ENCODE results near the gene LMOD1. TPM values are rescaled to one million over a fixed set of nuclear protein-coding genes. Genes with fewer than 3 reads are reported as not detected.

The LMOD1 gene
- polyA plus RNA-seq, 3 donors, result not detected

DNA sequence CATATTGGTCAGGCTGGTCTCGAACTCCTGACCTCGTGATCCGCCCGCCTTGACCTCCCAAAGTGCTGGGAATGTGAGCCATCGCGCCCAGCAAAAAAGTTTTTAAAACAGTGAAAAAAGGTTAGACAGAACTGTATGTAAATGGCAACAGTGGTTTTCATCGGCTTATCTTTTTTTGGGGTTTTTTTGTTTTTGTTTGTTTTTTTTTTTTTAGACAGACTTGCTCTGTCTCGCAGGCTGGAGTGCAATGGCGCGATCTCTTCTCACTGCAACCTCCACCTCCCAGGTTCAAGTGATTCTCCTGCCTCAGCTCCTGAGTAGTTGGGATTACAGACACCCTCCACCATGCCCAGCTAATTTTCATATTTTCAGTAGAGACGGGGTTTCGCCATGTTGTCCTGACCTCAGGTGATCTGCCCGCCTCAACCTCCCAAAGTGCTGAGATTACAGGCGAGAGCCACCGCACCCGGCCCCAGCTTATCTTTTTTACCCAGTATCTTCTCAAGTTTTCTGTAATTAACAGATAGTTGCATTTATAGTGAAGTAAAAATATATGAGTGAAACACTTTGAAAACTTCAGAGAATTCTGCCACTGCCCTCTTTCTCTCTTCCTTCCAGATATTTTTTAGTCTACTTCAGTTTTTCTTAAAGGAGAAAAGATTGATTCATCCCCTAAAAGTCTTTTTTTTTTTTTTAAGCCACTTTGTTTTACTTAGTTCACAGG lies 22.0 kb upstream of the LMOD1 start:
- TF ChIP-seq, protein P1, sequence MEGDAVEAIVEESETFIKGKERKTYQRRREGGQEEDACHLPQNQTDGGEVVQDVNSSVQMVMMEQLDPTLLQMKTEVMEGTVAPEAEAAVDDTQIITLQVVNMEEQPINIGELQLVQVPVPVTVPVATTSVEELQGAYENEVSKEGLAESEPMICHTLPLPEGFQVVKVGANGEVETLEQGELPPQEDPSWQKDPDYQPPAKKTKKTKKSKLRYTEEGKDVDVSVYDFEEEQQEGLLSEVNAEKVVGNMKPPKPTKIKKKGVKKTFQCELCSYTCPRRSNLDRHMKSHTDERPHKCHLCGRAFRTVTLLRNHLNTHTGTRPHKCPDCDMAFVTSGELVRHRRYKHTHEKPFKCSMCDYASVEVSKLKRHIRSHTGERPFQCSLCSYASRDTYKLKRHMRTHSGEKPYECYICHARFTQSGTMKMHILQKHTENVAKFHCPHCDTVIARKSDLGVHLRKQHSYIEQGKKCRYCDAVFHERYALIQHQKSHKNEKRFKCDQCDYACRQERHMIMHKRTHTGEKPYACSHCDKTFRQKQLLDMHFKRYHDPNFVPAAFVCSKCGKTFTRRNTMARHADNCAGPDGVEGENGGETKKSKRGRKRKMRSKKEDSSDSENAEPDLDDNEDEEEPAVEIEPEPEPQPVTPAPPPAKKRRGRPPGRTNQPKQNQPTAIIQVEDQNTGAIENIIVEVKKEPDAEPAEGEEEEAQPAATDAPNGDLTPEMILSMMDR (IDR thresholded peaks at IDR 0.05), result no peak
- Mint-ChIP-seq H3K4me3 (no peak overlapping the region), H3K9me3 (peaks cover 0 to 2% (median 0%) of the 10 kb centered on the region in 7 donors), H3K36me3 (peaks cover 60 to 74% of the 10 kb centered on the region in 2 donors), H3K27me3 (ENCODE audit: low read depth in 3 of 3) (peaks cover 0 to 1% (median 0%) of the 10 kb centered on the region in 3 donors), H3K4me1 (peaks cover 1% of the 10 kb centered on the region), H3K27ac (peak overlapping the region in 1 of 7 donors; percentile 15)
- intact Hi-C loops (cut with micrococcal nuclease), result no loop called here
- Histone ChIP-seq H3K4me1 (ENCODE audit: control insufficient read depth in 1 of 2, insufficient read depth in 2 of 2, low read length in 2 of 2) (no peaks in the 10 kb centered on the region), H3K79me2 (ENCODE audit: insufficient read depth, low read length) (no peaks in the 10 kb centered on the region), H3K36me3 (replicated peaks in 1 of 2; ENCODE audit: control insufficient read depth in 1 of 2, insufficient read depth in 2 of 2, low read length in 2 of 2) (peaks cover 59 to 74% of the 10 kb centered on the region in 2 donors), H3K27me3 (ENCODE audit: control insufficient read depth in 2 of 2, insufficient read depth in 2 of 2, low read length in 2 of 2) (no peaks in the 10 kb centered on the region), H3K4me2 (replicated peaks; ENCODE audit: extremely low read depth, low read length, poor library complexity, severe bottlenecking) (no peak overlapping the region), H3K27ac (ENCODE audit: low read depth in 1 of 2, low read length in 2 of 2) (no peak overlapping the region), H3K4me3 (replicated peaks in 1 of 3; ENCODE audit: low read depth in 2 of 3, low read length in 3 of 3) (no peak overlapping the region), H2AFZ (ENCODE audit: insufficient read depth, low read depth, low read length, poor library complexity, severe bottlenecking) (no peak overlapping the region), H3K9me3 (replicated peaks in 1 of 2; ENCODE audit: control insufficient read depth in 1 of 2, insufficient read depth in 1 of 2, low read length in 2 of 2) (no peaks in the 10 kb centered on the region), H4K20me1 (ENCODE audit: insufficient read depth, low read length) (no peaks in the 10 kb centered on the region), H3K9ac (ENCODE audit: insufficient read depth, low read length, poor library complexity, severe bottlenecking) (no peak overlapping the region)
- WGBS (ENCODE audit: insufficient coverage), result 96% methylated on average over 9 of the region's 16 CpGs
- no peak for DNase-seq

DNA sequence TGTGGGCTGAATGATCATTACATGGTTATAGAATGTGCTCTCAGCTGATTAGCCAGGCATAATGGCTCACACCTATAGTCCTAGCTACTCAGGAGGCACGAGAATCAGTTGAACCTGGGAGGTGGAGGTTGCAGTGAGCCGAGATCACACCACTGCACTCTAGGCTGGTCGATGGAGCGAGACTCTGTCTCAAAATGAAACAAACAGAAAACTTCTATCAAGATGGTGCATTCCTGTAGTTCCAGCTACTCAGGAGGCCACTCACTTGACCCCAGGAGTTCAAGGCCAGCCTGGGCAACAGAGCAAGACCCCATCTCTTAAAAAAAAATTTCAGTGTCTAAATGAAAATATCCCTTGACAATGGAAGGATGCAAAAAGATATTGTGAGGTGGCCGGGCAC lies 19.8 kb upstream of the LMOD1 start:
- no peak overlapping the region for H3K4me3 Mint-ChIP-seq
- Histone ChIP-seq H2AFZ (ENCODE audit: insufficient read depth, low read depth, low read length, poor library complexity, severe bottlenecking) (no peak overlapping the region), H3K4me2 (replicated peaks; ENCODE audit: extremely low read depth, low read length, poor library complexity, severe bottlenecking) (no peak overlapping the region), H4K20me1 (ENCODE audit: insufficient read depth, low read length) (peaks cover 9% of the 10 kb centered on the region), H3K27ac (ENCODE audit: low read depth in 1 of 2, low read length in 2 of 2) (no peak overlapping the region), H3K27me3 (ENCODE audit: control insufficient read depth in 2 of 2, insufficient read depth in 2 of 2, low read length in 2 of 2) (no peaks in the 10 kb centered on the region), H3K4me3 (replicated peaks in 1 of 3; ENCODE audit: low read depth in 2 of 3, low read length in 3 of 3) (no peak overlapping the region), H3K9me3 (replicated peaks in 1 of 2; ENCODE audit: control insufficient read depth in 1 of 2, insufficient read depth in 1 of 2, low read length in 2 of 2) (no peaks in the 10 kb centered on the region), H3K36me3 (replicated peaks in 1 of 2; ENCODE audit: control insufficient read depth in 1 of 2, insufficient read depth in 2 of 2, low read length in 2 of 2) (peaks cover 77 to 96% of the 10 kb centered on the region in 2 donors), H3K79me2 (ENCODE audit: insufficient read depth, low read length) (no peaks in the 10 kb centered on the region), H3K4me1 (ENCODE audit: control insufficient read depth in 1 of 2, insufficient read depth in 2 of 2, low read length in 2 of 2) (no peaks in the 10 kb centered on the region), H3K9ac (ENCODE audit: insufficient read depth, low read length, poor library complexity, severe bottlenecking) (no peak overlapping the region)
- DNase-seq, result no peak
- H3K27ac Mint-ChIP-seq, result peak overlapping the region in 3 of 7 donors; percentile 30 to 53 (median 47)
- H3K36me3 Mint-ChIP-seq, result peaks cover 76 to 94% of the 10 kb centered on the region in 2 donors
- H3K4me1 Mint-ChIP-seq, result no peaks in the 10 kb centered on the region
- TF ChIP-seq, protein P1 (IDR thresholded peaks at IDR 0.05), result no peak
- H3K27me3 Mint-ChIP-seq (ENCODE audit: low read depth in 3 of 3), result no peaks in the 10 kb centered on the region
- intact Hi-C loops (cut with micrococcal nuclease), result no loop called here
- WGBS (ENCODE audit: insufficient coverage), result no CpG with 5 or more reads among the region's 5 CpGs
- H3K9me3 Mint-ChIP-seq, result no peaks in the 10 kb centered on the region

Data from CD14-positive monocyte (primary cell).